GM23248 (cell line): ENCODE results near the gene USP28.

Experiments used
- EZH2 ChIP-seq: fragments of 200-600 bp; sonication (generic); IDR thresholded peaks from 2 replicates; pipeline ENCODE4 v1.6.1; 2018; ENCODE audit warnings: antibody characterized with exemption, mild to moderate bottlenecking; ENCODE audit not compliant: insufficient read depth, poor library complexity, severe bottlenecking
- EZH2phosphoT487 ChIP-seq: fragments of 200-600 bp; sonication (generic); IDR thresholded peaks from 2 replicates; pipeline ENCODE4 v1.6.1; 2018; ENCODE audit warnings: antibody characterized with exemption, moderate library complexity, mild to moderate bottlenecking, low read depth; ENCODE audit not compliant: insufficient read depth

- TF ChIP-seq EZH2phosphoT487 (no peak), EZH2 (no peak)
Measured at GRCh38 chr11:113865873-113866272, 9.5 kb downstream of the USP28 start.
